ENCODE measurements around the gene ADAMTS2. TPM values are rescaled to one million over a fixed set of nuclear protein-coding genes. Genes with fewer than 3 reads are reported as not detected.

Gene ADAMTS2
- total and polyA plus RNA-seq, 2 of the 4 experiments (the other 2 are of a cell fraction) = 19.0 to 58.8 TPM

DNA sequence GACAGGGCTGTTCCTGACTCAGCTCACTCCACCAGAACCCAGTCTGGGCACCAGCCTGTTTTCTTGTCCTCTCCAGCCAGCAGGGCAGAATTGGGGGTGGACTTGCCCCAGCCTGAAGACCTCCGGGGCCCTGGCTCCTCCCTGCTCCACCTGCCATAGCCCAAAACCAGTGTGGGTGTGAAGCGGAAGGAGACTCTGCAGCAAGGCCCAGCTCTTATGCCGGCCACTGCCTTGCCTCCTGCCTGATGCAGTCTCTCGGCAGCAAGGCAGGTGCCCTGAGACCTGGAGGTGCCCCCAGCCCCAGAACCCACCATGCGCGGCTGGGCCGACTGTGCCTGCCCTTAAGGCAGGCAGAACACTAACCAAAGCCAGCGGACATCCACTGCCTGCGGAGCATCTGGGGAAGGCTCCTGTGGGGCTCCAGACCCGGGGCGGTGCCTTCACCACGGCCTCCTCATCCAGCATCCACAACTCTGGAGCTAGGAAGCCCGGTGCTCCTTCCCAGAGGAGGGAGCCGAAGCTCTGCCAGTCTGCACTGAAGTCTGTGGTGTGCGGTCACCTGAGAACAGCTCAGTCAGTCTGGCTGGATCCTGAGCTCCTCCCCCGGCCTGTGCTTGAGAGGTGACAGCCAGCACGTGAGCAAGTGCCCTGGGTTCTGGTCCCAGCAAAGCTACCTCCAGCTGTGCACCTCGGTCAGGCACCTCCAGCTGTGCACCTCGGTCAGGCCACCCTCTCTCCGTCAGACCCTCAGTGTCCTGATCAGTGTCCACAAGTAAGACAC, 116.7 kb downstream of the ADAMTS2 start:
- intact Hi-C loops (cut with micrococcal nuclease) = no loop called here
- DNase-seq (no peak), ATAC-seq (ENCODE audit: low read depth) (no peak)
- Histone ChIP-seq H3K9me3 (ENCODE audit: control insufficient read depth, insufficient read depth, low read length) (no peaks in the 10 kb centered on the region), H3K4me2 (ENCODE audit: low read depth, low read length) (no peak overlapping the region), H2AFZ (replicated peaks; ENCODE audit: low read length, poor library complexity) (no peak overlapping the region), H2BK5ac (ENCODE audit: low read depth, low read length, poor library complexity, severe bottlenecking) (no peak overlapping the region), H3K14ac (replicated peaks; ENCODE audit: low read depth, low read length) (no peak overlapping the region), H4K8ac (ENCODE audit: low read depth in 2 of 2, low read length in 2 of 2) (no peak overlapping the region), H3K4me3 (ENCODE audit: insufficient read depth, low read depth, low read length) (no peak overlapping the region), H3K56ac (ENCODE audit: extremely low read depth, insufficient read depth, low read length) (no peak overlapping the region), H3K36me3 (ENCODE audit: control insufficient read depth, insufficient read depth, low read length) (peaks cover 5% of the 10 kb centered on the region; the same call in 1 of the 2 replicates), H2BK20ac (ENCODE audit: low read depth, low read length) (no peak overlapping the region), H2AK9ac (replicated peaks; ENCODE audit: low read depth, low read length, poor library complexity) (no peak overlapping the region), H3K79me1 (ENCODE audit: low read depth in 1 of 2, low read length in 2 of 2) (peaks cover 17 to 48% of the 10 kb centered on the region in 2 experiments), H3K9ac (ENCODE audit: low read depth, low read length) (no peak overlapping the region), H3K23ac (ENCODE audit: low read depth, low read length) (no peak overlapping the region), H2BK120ac (ENCODE audit: low read depth, low read length) (no peak overlapping the region), H2AK5ac (ENCODE audit: low read depth, low read length) (no peak overlapping the region), H3K27ac (ENCODE audit: insufficient read depth, low read length) (no peak overlapping the region), H3K4me1 (ENCODE audit: control insufficient read depth, insufficient read depth, low read length) (peaks cover 14% of the 10 kb centered on the region), H4K20me1 (ENCODE audit: insufficient read depth, low read length) (peaks cover 14% of the 10 kb centered on the region), H3K27me3 (ENCODE audit: control insufficient read depth, insufficient read depth, low read length) (no peaks in the 10 kb centered on the region), H4K91ac (ENCODE audit: insufficient read depth, low read depth, low read length) (no peak overlapping the region), H3K4ac (ENCODE audit: low read depth, low read length) (no peak overlapping the region), H4K5ac (ENCODE audit: low read depth, low read length) (no peak overlapping the region), H3K18ac (ENCODE audit: low read depth, low read length) (no peak overlapping the region), H3K9me1 (ENCODE audit: insufficient read depth, low read length) (peaks cover under 1% of the 10 kb centered on the region), H2BK15ac (ENCODE audit: low read depth, low read length) (no peak overlapping the region)
- ChIA-PET POLR2A (ENCODE audit: unreplicated experiment) (no interaction called here), CTCF (interaction anchor here (0.6 to 0.7 kb wide), 2 partner anchors 9 to 449 kb away, joined by 3 read pairs; no protein-coding TSS in a partner anchor)
- no TSS peak for BruUV-seq (replicated peaks)
- in situ Hi-C loops (cut with MboI; ENCODE audit: low sequenced_read_pairs) = no loop called here
- TF ChIP-seq RCOR1 (IDR thresholded peaks at IDR 0.05; ENCODE audit: insufficient replicate concordance, low read length) = no peak
- TF ChIP-seq CEBPB (IDR thresholded peaks at IDR 0.05; ENCODE audit: low read depth, low read length) = no peak
- TF ChIP-seq POLR2A (IDR thresholded peaks at IDR 0.05; ENCODE audit: low read depth, low read length) = no peak
- no peak for TF ChIP-seq MAZ (IDR thresholded peaks at IDR 0.05; ENCODE audit: borderline replicate concordance, low read depth, low read length)
- no peak for TF ChIP-seq NFE2L2 (IDR thresholded peaks at IDR 0.05; ENCODE audit: low read depth, low read length)
- TF ChIP-seq MXI1 (IDR thresholded peaks at IDR 0.05; ENCODE audit: borderline replicate concordance, low read depth, low read length) = no peak
- TF ChIP-seq, protein P1, sequence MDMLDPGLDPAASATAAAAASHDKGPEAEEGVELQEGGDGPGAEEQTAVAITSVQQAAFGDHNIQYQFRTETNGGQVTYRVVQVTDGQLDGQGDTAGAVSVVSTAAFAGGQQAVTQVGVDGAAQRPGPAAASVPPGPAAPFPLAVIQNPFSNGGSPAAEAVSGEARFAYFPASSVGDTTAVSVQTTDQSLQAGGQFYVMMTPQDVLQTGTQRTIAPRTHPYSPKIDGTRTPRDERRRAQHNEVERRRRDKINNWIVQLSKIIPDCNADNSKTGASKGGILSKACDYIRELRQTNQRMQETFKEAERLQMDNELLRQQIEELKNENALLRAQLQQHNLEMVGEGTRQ (IDR thresholded peaks at IDR 0.05; ENCODE audit: low read depth, low read length) = no peak
- no peak for TF ChIP-seq FOS (IDR thresholded peaks at IDR 0.05; ENCODE audit: low read depth, low read length)
- TF ChIP-seq, protein P2, sequence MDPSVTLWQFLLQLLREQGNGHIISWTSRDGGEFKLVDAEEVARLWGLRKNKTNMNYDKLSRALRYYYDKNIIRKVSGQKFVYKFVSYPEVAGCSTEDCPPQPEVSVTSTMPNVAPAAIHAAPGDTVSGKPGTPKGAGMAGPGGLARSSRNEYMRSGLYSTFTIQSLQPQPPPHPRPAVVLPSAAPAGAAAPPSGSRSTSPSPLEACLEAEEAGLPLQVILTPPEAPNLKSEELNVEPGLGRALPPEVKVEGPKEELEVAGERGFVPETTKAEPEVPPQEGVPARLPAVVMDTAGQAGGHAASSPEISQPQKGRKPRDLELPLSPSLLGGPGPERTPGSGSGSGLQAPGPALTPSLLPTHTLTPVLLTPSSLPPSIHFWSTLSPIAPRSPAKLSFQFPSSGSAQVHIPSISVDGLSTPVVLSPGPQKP (IDR thresholded peaks at IDR 0.05; ENCODE audit: borderline replicate concordance, low read depth, low read length) = no peak
- TF ChIP-seq MAFK (IDR thresholded peaks at IDR 0.05; ENCODE audit: low read depth, low read length) = no peak
- 96% methylated on average over 8 of the region's 20 CpGs; no CpG with 5 or more reads in 1 of the 2 experiments for WGBS, 2 experiments (ENCODE audit: extremely low coverage in 2 of 2, insufficient read length in 1 of 2)
- dilution Hi-C loops (cut with HindIII; ENCODE audit: low sequenced_read_pairs, unreplicated experiment) = no loop called here
